NB4 (cell line): ENCODE results near the gene LIN28B.
A peak's percentile ranks its signal among the peaks of the same experiment; 100 is the strongest.

Experiments used
- DNase-seq: peaks from one replicate; pipeline ENCODE4 v3.0.0; 2010; ENCODE audit warnings: low read depth
- H3K4me3 ChIP-seq: one replicate; pipeline ENCODE4 v1.5.1; 2011; ENCODE audit warnings: mild to moderate bottlenecking, low read depth, low read length, moderate library complexity
- MAX ChIP-seq: IDR thresholded peaks from 2 replicates; pipeline ENCODE4 v1.6.1; 2011; ENCODE audit warnings: low read depth, low read length
- MYC ChIP-seq: IDR thresholded peaks from 2 replicates; pipeline ENCODE4 v1.6.1; 2011; ENCODE audit warnings: low read depth, low read length
- POLR2A ChIP-seq: IDR thresholded peaks from 2 replicates; pipeline ENCODE4 v1.6.1; 2011; ENCODE audit warnings: mild to moderate bottlenecking; ENCODE audit not compliant: insufficient read length; ENCODE audit errors: extremely low read depth
- TF ChIP-seq, protein P1 (sequence below): IDR thresholded peaks from one replicate; pipeline ENCODE4 v1.5.1; 2012; ENCODE audit warnings: low read depth, low read length

Gene LIN28B

GRCh38 chr6:105108631-105109262 lies 151.8 kb downstream of the LIN28B start:
- no peak for TF ChIP-seq MYC
- TF ChIP-seq, protein P1, sequence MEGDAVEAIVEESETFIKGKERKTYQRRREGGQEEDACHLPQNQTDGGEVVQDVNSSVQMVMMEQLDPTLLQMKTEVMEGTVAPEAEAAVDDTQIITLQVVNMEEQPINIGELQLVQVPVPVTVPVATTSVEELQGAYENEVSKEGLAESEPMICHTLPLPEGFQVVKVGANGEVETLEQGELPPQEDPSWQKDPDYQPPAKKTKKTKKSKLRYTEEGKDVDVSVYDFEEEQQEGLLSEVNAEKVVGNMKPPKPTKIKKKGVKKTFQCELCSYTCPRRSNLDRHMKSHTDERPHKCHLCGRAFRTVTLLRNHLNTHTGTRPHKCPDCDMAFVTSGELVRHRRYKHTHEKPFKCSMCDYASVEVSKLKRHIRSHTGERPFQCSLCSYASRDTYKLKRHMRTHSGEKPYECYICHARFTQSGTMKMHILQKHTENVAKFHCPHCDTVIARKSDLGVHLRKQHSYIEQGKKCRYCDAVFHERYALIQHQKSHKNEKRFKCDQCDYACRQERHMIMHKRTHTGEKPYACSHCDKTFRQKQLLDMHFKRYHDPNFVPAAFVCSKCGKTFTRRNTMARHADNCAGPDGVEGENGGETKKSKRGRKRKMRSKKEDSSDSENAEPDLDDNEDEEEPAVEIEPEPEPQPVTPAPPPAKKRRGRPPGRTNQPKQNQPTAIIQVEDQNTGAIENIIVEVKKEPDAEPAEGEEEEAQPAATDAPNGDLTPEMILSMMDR: no peak
- no peak for TF ChIP-seq POLR2A
- no peak for TF ChIP-seq MAX
- DNase-seq: no peak

GRCh38 chr6:105109955-105110895 lies 153.3 kb downstream of the LIN28B start:
- DNase-seq: no peak
- H3K4me3 ChIP-seq: no peak overlapping the region
- TF ChIP-seq MAX: no peak
- TF ChIP-seq MYC: no peak
- no peak for TF ChIP-seq POLR2A
- TF ChIP-seq, protein P1: no peak

More at GRCh38 chr6:105108631-105109262, 151.8 kb downstream of the LIN28B start:
- H3K4me3 ChIP-seq: no peak overlapping the region

DNA sequence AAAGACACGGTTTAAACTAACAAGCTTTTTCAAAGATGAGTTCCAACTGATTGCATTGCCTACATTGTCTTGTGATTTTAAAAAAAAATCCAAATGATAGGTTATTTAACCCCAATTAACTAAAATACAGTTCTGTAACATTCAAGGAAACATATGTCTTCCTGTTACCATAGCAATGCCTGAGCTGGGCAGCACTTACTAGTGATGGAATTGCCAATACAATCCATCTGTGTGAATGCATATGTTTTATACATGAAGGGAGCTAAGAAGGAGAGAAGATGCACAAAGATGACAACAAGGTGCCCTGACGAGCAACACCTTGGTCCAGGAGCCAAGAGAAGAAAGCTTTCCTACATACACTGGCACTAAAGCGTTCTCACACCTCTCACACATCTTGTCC lies 154.2 kb downstream of the LIN28B start:
- DNase-seq: no peak
- TF ChIP-seq MAX (no peak), MYC (no peak), POLR2A (no peak)
- TF ChIP-seq, protein P1: no peak
- no peak overlapping the region for H3K4me3 ChIP-seq

DNA sequence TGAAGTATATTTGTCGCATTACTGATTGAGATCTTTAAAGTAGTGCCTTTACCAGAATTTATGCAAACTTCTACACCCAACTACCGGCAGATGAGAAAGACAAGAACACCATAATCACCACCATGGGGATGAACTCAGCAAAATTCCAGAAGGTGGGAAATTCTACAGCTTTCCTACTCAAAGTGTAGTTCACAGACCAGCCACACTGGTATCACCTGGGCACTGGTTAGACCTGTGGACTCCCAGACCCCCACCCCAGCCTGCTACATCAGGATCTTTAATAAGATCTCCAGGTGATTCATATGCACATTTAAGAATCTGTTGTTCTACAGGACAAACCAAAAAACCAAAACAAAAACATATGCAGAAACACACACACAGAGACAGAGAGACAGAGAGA lies 155.0 kb downstream of the LIN28B start:
- no peak for DNase-seq
- TF ChIP-seq, protein P1: no peak
- no peak for TF ChIP-seq POLR2A
- no peak for TF ChIP-seq MYC
- no peak for TF ChIP-seq MAX
- no peak overlapping the region for H3K4me3 ChIP-seq

GRCh38 chr6:105112577-105112976 lies 155.7 kb downstream of the LIN28B start:
- TF ChIP-seq, protein P1: peak; percentile 10
- TF ChIP-seq MAX: no peak
- no peak for TF ChIP-seq POLR2A
- TF ChIP-seq MYC: no peak
- DNase-seq: peak; percentile 15
- H3K4me3 ChIP-seq: no peak overlapping the region
